ENCODE measurements around the gene PTRH2.

GRCh38 chr17:59675231-59675630, 32.0 kb downstream of the PTRH2 start:
- TF ChIP-seq EP300 (IDR thresholded peaks at IDR 0.05) (no peak), MAX (IDR thresholded peaks at IDR 0.05) (no peak), MAFK (IDR thresholded peaks at IDR 0.05; ENCODE audit: partially characterized antibody) (no peak), PBX3 (IDR thresholded peaks at IDR 0.05) (no peak), CTCF (IDR thresholded peaks at IDR 0.05) (no peak), RAD21 (conservative IDR thresholded peaks at IDR 0.05 in 1 of 2, IDR thresholded peaks at IDR 0.05 in 1 of 2) (no peak), CHD2 (IDR thresholded peaks at IDR 0.05; ENCODE audit: low read length, partially characterized antibody) (no peak), POLR2A (IDR thresholded peaks at IDR 0.05; ENCODE audit: low read length) (no peak), HEYL (CRISPR knock-in tag; IDR thresholded peaks at IDR 0.05) (no peak), CHD4 (IDR thresholded peaks at IDR 0.05; ENCODE audit: borderline replicate concordance) (no peak), ZSCAN20 (CRISPR knock-in tag; IDR thresholded peaks at IDR 0.05) (no peak)
